GM12874 (cell line): ENCODE measurements around the gene TMEM255B.

Experiments used
- TF ChIP-seq, protein P1 (sequence below): IDR thresholded peaks from 2 replicates; pipeline ENCODE4 v1.5.1; 2011; ENCODE audit warnings: low read depth, mild to moderate bottlenecking, control low read depth, low read length, moderate library complexity; ENCODE audit not compliant: insufficient read depth

TMEM255B gene

GRCh38 chr13:113798200-113798811, 39.3 kb downstream of the TMEM255B start:
- TF ChIP-seq, protein P1, sequence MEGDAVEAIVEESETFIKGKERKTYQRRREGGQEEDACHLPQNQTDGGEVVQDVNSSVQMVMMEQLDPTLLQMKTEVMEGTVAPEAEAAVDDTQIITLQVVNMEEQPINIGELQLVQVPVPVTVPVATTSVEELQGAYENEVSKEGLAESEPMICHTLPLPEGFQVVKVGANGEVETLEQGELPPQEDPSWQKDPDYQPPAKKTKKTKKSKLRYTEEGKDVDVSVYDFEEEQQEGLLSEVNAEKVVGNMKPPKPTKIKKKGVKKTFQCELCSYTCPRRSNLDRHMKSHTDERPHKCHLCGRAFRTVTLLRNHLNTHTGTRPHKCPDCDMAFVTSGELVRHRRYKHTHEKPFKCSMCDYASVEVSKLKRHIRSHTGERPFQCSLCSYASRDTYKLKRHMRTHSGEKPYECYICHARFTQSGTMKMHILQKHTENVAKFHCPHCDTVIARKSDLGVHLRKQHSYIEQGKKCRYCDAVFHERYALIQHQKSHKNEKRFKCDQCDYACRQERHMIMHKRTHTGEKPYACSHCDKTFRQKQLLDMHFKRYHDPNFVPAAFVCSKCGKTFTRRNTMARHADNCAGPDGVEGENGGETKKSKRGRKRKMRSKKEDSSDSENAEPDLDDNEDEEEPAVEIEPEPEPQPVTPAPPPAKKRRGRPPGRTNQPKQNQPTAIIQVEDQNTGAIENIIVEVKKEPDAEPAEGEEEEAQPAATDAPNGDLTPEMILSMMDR, result no peak

GRCh38 chr13:113800576-113800926, 41.5 kb downstream of the TMEM255B start:
- TF ChIP-seq, protein P1, result no peak

GRCh38 chr13:113801289-113801961, 42.4 kb downstream of the TMEM255B start:
- TF ChIP-seq, protein P1, result no peak

GRCh38 chr13:113802090-113802531, 43.1 kb downstream of the TMEM255B start:
- TF ChIP-seq, protein P1, result no peak

GRCh38 chr13:113802761-113803160, 43.7 kb downstream of the TMEM255B start:
- TF ChIP-seq, protein P1, result no peak

DNA sequence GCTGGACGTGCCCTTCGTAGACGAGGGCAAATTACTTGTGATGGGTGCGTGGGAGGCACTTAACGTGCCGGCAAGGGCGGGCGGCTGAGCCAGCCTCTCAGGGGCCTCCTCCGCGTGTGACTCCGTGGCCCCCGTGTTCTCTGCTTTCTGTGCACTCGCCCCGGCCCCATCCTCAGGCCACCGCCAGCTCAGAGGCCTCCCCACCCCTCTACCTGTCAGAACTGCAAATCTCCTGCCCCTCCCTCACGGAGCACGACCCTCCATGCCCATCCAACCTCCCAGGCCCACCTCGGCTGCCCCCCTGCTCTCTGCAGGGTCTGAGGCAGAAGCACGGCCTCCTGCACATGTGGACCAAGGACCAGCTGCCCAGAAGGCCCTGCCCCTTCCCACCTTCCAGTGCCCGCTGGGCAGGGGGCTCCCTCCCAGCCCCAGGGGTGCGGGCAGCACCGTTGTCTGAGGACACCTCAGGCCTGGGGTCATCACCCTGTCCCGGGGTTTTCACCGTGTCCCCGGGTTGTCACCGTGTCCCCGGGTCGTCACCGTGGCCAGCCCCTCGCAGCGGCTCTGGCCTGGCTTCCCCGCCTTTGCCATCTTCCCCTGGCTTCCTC, 44.5 kb downstream of the TMEM255B start:
- TF ChIP-seq, protein P1, result no peak

- TF ChIP-seq, protein P1, result no peak
Measured at GRCh38 chr13:113804017-113804702, 45.1 kb downstream of the TMEM255B start.
